ENCODE data around the gene SF3B5. TPM values are rescaled to one million over a fixed set of nuclear protein-coding genes. Genes with fewer than 3 reads are reported as not detected.

The SF3B5 gene
- total and polyA plus RNA-seq, 9 of the 15 experiments (the other 6 are each of a cell fraction or from before 2014, with no cell fraction given) = 238 to 1,211 (median 407) TPM

DNA sequence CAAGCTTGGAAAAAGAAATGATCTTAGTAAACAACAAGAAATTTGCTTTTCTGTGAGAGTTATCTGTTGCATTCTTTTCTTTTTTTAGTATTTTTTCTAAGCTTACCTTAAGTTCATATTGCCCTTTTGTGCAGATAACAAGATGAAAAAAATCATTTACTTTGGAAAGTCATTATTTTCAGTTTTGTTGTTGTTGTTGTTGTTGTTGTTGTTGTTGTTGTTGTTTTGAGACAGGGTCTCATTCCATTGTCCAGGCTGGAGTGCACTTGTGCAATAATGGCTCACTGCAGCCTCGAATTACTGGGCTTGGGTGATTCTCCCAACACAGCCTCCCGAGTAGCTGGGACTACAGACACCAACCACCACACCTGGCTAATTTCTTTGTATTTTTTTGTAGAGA lies 46.1 kb upstream of the SF3B5 start:
- in situ Hi-C loops (cut with MboI) (no loop called here), intact Hi-C loops (cut with micrococcal nuclease) (no loop called here)
- no TSS peak for BruUV-seq (replicated peaks)
- Histone ChIP-seq H3K4me3 (no peak overlapping the region), H3K79me2 (ENCODE audit: control insufficient read depth, insufficient read depth, low read length) (no peaks in the 10 kb centered on the region), H3K4me1 (replicated peaks in 1 of 2; ENCODE audit: control insufficient read depth in 2 of 2, insufficient read depth in 2 of 2, low read length in 2 of 2) (no peaks in the 10 kb centered on the region; a peak in 1 of 5 replicates), H3K36me3 (ENCODE audit: control insufficient read depth, insufficient read depth, low read length) (no peaks in the 10 kb centered on the region), H3K27ac (ENCODE audit: extremely low read depth, low read depth, low read length) (no peak overlapping the region), H3K27me3 (ENCODE audit: control insufficient read depth in 2 of 2, insufficient read depth in 2 of 2, low read length in 2 of 2) (peaks cover under 1 to 5% of the 10 kb centered on the region in 2 experiments; a peak in 4 of 5 replicates), H3K9ac (ENCODE audit: insufficient read depth in 1 of 2, low read depth in 2 of 2, low read length in 2 of 2) (no peak overlapping the region), H3K4me2 (ENCODE audit: insufficient read depth, low read length) (no peak overlapping the region), H3K9me1 (ENCODE audit: control insufficient read depth, insufficient read depth, low read length) (no peaks in the 10 kb centered on the region), H3K9me3 (replicated peaks; ENCODE audit: control insufficient read depth, insufficient read depth, low read depth, low read length) (no peaks in the 10 kb centered on the region), H2AFZ (ENCODE audit: low read depth, low read length) (no peak overlapping the region), H4K20me1 (replicated peaks; ENCODE audit: control insufficient read depth, insufficient read depth, low read length) (no peaks in the 10 kb centered on the region)
- FAIRE-seq = no peak
- no peak for ATAC-seq
- DNase-seq (ENCODE audit: extremely low read depth in 1 of 4, low spot score in 3 of 4) = no peak
- TF ChIP-seq MEF2D (tag; conservative IDR thresholded peaks at IDR 0.05; ENCODE audit: low read depth) = no peak
- no peak for TF ChIP-seq ZBTB1 (CRISPR knock-in tag; IDR thresholded peaks at IDR 0.05; ENCODE audit: borderline replicate concordance, low read depth)
- TF ChIP-seq ZNF764 (CRISPR knock-in tag; IDR thresholded peaks at IDR 0.05; ENCODE audit: low read depth) = no peak
- no peak for TF ChIP-seq TCF7L2 (IDR thresholded peaks at IDR 0.05; ENCODE audit: low read depth, low read length)
- no peak for TF ChIP-seq PHB2 (IDR thresholded peaks at IDR 0.05; ENCODE audit: low read depth)
- no peak for TF ChIP-seq SRSF7 (optimal IDR thresholded peaks at IDR 0.05; ENCODE audit: low read depth, low read length)
- no peak for TF ChIP-seq POLR2B (IDR thresholded peaks at IDR 0.05; ENCODE audit: low read depth, partially characterized antibody)
- no peak for TF ChIP-seq BACH1 (tag; IDR thresholded peaks at IDR 0.05)
- no peak for TF ChIP-seq ZNF212 (CRISPR knock-in tag; IDR thresholded peaks at IDR 0.05)
- CTCF ChIA-PET (ENCODE audit: low intra/inter-chr PET ratio) = no interaction called here
- POLR2A ChIA-PET = no interaction called here
- 0% methylated on average over 2 of the region's 2 CpGs for WGBS (ENCODE audit: insufficient coverage, low coverage, missing lambda C conversion rate)
